DMS153 (cell line): ENCODE measurements around the gene PAXX.

Experiments
- DNase-seq: peaks from one replicate; lab custom pipeline; 2025; lab: John Stamatoyannopoulos, UW

The PAXX gene

GRCh38 chr9:136952876-136953770 lies 39.1 kb upstream of the PAXX start:
- no peak for DNase-seq

DNA sequence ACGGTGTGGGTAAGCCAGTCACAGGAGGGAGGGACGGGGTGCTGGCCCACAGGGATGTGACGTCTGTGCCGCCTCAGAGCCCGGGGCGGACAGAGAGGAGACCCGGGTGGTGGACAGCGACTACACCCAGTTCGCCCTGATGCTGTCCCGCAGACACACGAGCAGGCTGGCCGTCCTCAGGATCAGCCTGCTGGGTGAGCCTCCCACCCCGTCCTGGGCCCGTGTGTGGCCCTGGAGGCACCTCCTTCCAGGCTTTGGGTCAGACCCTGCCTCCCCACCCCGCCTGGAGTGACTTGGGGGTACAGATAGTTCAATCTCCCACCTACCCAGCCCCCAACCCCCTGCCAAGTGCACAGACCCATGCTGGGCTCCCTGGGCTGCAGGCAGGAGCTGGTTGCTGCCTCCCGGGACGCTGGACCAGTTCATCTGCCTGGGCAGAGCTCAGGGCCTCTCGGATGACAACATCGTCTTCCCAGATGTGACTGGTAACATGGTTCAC lies 38.4 kb upstream of the PAXX start:
- no peak for DNase-seq

- no peak for DNase-seq
Measured at GRCh38 chr9:136954270-136955083, 37.7 kb upstream of the PAXX start.

GRCh38 chr9:136955202-136955942 lies 36.9 kb upstream of the PAXX start:
- DNase-seq: no peak

GRCh38 chr9:136955943-136956335 lies 36.3 kb upstream of the PAXX start:
- DNase-seq: no peak

DNA sequence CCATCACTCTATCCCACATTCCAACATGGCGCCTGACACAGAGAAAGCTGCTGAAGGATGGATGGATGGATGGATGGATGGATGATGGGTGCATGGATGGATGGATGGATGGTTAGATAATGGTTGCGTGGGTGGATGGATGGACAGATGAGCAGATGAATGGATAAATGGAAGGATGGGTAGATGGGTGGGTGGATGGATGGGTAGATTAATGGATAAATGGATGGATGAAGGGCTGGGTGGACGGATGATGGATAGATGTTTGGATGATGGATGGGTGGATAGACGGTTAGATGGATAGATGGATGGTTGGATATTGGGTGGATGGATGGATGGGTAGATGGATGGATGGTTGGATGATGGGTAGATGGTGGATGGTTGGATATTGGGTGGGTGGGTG lies 35.6 kb upstream of the PAXX start:
- no peak for DNase-seq

- no peak for DNase-seq
Measured at GRCh38 chr9:136957461-136957860, 34.8 kb upstream of the PAXX start.

DNA sequence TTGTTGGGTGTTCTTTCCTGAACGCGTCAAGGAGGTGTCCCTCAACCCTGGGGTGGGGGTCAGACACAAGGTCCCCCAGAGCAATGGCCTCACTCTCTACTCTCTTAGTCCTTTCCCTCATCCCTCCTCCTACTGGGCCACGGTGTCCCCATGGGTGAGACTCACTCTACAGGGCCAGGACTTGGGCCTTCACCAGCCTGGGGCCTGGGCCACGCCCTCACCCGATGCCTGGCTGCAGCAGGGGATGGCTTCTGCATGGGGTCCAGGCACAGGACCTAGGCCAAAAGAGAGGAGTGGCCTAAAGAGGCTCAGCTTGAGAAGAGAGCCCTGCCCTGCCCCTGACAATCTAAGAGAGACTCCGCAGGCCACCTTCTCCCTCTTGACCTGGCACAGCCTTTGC lies 34.3 kb upstream of the PAXX start:
- DNase-seq: no peak

DNA sequence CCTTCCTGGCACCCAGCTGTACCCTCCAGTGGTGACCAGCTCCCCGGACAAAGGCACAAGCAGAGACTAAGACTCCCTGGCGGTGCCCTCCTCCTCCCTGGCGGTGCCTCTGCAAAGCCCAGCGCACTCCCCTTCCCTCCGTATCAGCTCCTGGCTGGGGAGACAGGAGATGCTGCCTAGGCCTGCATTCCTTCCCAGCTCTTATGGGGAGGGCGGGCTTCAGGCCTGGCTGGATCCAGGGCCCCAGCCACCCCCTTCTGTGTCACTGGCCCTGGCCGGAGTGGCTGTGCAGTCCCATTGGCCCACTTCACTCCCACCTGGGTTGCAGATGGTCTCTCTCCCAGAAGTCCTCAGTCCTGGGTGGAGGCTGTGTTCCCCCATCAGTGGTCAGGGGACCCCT lies 33.7 kb upstream of the PAXX start:
- DNase-seq: no peak

GRCh38 chr9:136958898-136959850 lies 33.0 kb upstream of the PAXX start:
- no peak for DNase-seq

DNA sequence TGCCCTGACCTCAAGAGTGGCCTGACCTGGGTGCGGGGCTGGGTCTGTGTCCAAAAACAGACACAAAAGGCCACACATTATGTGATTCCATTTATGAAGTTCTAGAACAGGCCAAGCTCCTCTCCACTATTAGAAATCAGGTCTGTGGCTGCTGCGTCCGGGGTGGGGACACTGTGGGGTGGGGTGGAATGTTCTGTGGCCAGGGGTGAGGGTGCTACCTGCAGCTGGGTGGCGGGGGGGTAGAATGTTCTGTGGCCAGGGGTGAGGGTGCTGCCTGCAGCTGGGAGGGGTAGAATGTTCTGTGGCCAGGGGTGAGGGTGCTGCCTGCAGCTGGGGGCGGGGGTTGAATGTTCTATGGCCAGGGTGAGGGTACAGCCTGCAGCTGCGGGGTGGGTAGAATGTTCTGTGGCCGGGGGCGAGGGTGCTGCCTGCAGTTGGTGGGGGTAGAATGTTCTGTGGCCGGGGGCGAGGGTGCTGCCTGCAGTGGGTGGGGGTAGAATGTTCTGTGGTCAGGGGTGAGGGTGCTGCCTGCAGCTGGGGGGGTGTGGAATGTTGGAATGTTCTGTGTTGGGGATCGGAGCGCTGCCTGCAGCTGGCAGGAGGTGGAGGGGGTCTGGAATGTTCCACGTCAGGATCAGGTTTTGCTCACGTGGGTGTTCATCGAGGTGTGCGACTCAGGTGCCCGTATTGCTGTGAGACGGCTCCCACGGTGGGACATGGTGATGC lies 31.8 kb upstream of the PAXX start:
- DNase-seq: no peak

DNA sequence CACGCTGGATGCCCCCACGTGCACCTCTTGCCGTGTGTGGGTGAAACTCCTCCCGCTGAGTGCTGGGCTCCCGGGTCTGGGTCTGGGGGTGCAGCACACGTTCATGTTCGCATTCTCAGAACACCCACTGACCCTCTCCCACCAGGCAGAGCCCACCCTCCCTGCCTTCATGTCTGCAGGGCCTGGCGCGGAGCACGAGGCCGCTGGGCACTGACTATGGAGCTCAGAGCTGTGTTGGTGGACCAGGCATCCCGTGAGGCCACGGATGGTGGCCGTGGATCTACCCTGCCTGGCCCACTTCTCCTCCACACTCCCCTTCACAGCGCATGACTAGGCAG lies 31.3 kb upstream of the PAXX start:
- DNase-seq: no peak

DNA sequence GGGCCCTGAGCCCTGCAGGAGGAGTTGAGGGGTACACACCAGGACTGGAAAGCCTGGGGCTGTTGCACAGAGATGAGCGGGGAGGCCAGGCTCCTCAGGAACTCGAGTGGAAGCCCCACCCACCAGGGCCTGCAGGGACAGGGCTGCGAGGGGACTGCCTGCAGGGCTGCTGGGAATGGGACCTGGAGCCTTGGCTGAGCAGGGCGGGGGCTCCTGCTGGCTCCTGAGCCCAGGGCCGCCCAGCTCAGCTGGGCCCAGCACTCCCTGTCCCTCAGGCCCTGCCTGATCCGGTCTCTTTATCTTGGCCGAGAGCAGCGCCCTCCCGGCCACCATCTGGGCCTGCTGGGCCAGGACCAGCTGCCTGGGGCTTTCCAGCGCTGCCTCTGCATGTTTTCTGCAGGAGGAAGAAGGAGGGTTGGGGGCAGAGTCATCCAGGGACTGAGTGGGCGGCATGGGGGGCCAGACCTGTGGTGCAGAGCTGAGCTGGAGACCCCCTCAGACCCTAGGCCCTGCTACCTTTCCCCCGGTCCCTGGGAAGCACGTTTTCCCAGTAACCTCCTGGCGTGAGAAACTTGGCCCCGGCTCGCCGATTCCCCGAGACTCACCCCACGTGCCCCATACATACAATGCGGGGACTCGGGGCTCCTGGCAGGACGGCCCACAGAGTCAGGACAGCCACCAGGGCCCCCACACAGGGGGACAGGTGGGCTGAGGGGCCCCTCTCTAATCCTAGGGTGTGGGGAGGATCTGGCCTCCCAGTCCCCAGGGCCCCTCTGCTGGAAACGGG lies 30.8 kb upstream of the PAXX start:
- no peak for DNase-seq

DNA sequence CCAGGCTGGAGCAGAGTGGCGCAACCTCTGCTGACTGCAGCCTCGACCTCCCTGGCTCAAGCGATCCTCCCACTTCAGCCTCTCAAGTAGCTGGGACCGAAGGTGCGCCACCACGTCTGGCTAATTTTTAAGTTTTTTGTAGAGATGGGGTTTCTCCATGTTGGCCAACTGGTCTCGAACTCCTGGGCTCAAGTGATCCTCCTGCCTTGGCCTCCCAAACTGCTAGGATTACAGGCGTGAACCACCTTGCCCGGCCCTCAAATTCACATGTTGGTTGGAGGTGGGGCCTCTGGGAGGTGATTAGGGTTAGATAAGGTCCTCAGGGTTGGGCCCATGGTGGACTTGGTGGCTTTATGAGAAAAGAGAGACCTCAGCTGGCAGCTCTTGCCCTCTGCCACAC lies 30.1 kb upstream of the PAXX start:
- no peak for DNase-seq

GRCh38 chr9:136962701-136963248 lies 29.4 kb upstream of the PAXX start:
- no peak for DNase-seq

GRCh38 chr9:136963341-136963740 lies 28.9 kb upstream of the PAXX start:
- no peak for DNase-seq

DNA sequence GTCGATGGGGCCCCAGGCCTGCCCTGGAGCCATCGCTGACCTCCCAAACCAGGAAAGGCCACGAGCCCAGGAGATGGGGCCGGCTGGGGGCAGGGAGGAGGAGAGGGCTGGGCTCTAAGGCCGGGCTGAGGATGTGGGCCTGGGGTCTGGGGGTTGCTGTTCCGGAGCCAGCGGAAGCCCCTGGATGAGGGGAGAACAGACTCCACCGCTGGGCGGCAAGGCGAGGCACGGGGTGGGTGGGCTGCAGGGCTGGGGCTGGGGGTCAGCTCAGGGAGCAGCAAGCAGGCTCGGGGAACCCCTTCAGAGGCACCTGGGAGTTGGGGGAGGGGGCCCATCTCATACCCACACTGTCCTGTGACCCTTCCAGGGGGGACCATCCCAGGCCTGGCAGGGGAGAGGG lies 28.5 kb upstream of the PAXX start:
- no peak for DNase-seq

- DNase-seq: peak; percentile 23
Measured at GRCh38 chr9:136964171-136964689, 28.0 kb upstream of the PAXX start.

- DNase-seq: no peak
Measured at GRCh38 chr9:136964833-136965422, 27.3 kb upstream of the PAXX start.
